Mucosa of stomach (tissue), 1 donor: ENCODE results near the gene KIAA0825.
"Not testable (repeated sequence)": the region's sequence is repeated elsewhere in the genome, so short reads cannot be mapped to it uniquely, and the experiment has no call there.

Experiments used
- H3K27me3 ChIP-seq: one replicate; pipeline ENCODE4 v1.7.0; 2013; ENCODE audit warnings: mild to moderate bottlenecking, low read length; ENCODE audit not compliant: control insufficient read depth, insufficient read depth
- H3K36me3 ChIP-seq: one replicate; pipeline ENCODE4 v1.7.0; 2013; ENCODE audit warnings: low read length; ENCODE audit not compliant: control insufficient read depth, insufficient read depth
- H3K4me1 ChIP-seq: one replicate; pipeline ENCODE4 v1.7.0; 2013; ENCODE audit warnings: mild to moderate bottlenecking, low read length; ENCODE audit not compliant: control insufficient read depth, insufficient read depth
- H3K4me3 ChIP-seq: one replicate; pipeline ENCODE4 v1.7.0; 2013; ENCODE audit warnings: low read length
- H3K9ac ChIP-seq: one replicate; pipeline ENCODE4 v1.7.0; 2013; ENCODE audit warnings: mild to moderate bottlenecking, low read length, moderate library complexity
- H3K9me3 ChIP-seq: one replicate; pipeline ENCODE4 v1.7.0; 2013; ENCODE audit warnings: mild to moderate bottlenecking, low read length, moderate library complexity; ENCODE audit not compliant: control insufficient read depth
- donor health status: Pancreatic carcinoma.

KIAA0825 gene

GRCh38 chr5:94623877-94624276, 5.5 kb upstream of the KIAA0825 start:
- no peaks in the 10 kb centered on the region for H3K4me1 ChIP-seq
- H3K9ac ChIP-seq, result no peak overlapping the region
- no peaks in the 10 kb centered on the region for H3K27me3 ChIP-seq
- H3K36me3 ChIP-seq, result no peaks in the 10 kb centered on the region
- no peak overlapping the region for H3K4me3 ChIP-seq
- no peaks in the 10 kb centered on the region for H3K9me3 ChIP-seq

DNA sequence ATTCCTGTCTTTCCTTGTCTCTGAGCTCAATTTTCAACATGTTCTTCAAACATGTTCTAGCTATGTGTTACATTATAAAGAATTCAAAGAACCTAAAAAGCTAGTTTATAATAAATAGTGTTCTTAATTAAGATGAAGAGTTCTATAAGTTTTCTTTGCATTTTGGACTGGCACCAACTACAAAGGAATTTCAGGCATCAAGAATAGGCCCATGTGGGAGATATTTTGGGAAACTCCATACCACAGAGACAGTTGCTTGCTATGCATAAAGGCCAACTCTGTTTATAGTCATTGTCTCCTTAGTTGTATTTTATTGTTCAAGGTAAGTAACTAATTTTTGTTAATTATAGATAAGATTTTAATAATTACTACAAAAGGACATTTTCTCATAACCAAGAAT, 4.6 kb upstream of the KIAA0825 start:
- no peaks in the 10 kb centered on the region for H3K4me1 ChIP-seq
- H3K9ac ChIP-seq, result no peak overlapping the region
- no peak overlapping the region for H3K4me3 ChIP-seq
- no peaks in the 10 kb centered on the region for H3K36me3 ChIP-seq
- no peaks in the 10 kb centered on the region for H3K27me3 ChIP-seq
- no peaks in the 10 kb centered on the region for H3K9me3 ChIP-seq

GRCh38 chr5:94621763-94622162, 3.4 kb upstream of the KIAA0825 start:
- no peak overlapping the region for H3K4me3 ChIP-seq
- H3K27me3 ChIP-seq, result no peaks in the 10 kb centered on the region
- no peak overlapping the region for H3K9ac ChIP-seq
- H3K36me3 ChIP-seq, result no peaks in the 10 kb centered on the region
- H3K9me3 ChIP-seq, result no peaks in the 10 kb centered on the region
- no peaks in the 10 kb centered on the region for H3K4me1 ChIP-seq

DNA sequence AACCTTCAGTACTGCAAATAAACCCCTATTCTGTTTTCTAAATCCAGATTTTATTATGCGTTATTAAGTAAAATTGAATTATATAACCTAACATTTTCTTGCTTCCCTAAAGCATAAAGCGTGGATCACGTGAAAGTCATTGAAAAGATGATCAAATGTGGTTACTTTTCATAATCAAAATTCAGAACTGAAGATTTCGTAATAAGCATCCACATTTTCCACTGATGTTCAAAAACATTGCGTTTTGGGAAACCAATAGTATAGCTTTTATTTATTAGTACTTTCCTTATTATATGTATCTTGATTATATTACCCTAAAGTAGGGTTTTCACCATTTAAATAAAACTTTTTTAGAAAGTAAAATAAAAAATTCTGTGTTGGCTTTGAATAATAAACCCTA, 1.9 kb upstream of the KIAA0825 start:
- H3K36me3 ChIP-seq, result no peaks in the 10 kb centered on the region
- H3K4me3 ChIP-seq, result no peak overlapping the region
- no peaks in the 10 kb centered on the region for H3K27me3 ChIP-seq
- H3K9ac ChIP-seq, result no peak overlapping the region
- H3K9me3 ChIP-seq, result no peaks in the 10 kb centered on the region
- no peaks in the 10 kb centered on the region for H3K4me1 ChIP-seq

- no peaks in the 10 kb centered on the region for H3K4me1 ChIP-seq
- peak overlapping the region; percentile 64 for H3K9ac ChIP-seq
- no peaks in the 10 kb centered on the region for H3K27me3 ChIP-seq
- H3K4me3 ChIP-seq, result peak overlapping the region; percentile 58
- no peaks in the 10 kb centered on the region for H3K9me3 ChIP-seq
- H3K36me3 ChIP-seq, result no peaks in the 10 kb centered on the region
These were observed 343 bp downstream of the KIAA0825 start for GRCh38 chr5:94618029-94618492.

GRCh38 chr5:94615862-94616261, 2.5 kb downstream of the KIAA0825 start:
- H3K36me3 ChIP-seq, result no peaks in the 10 kb centered on the region
- H3K9ac ChIP-seq, result no peak overlapping the region
- no peaks in the 10 kb centered on the region for H3K27me3 ChIP-seq

GRCh38 chr5:94614156-94614805, 4.1 kb downstream of the KIAA0825 start:
- no peak overlapping the region for H3K9ac ChIP-seq
- H3K4me1 ChIP-seq, result no peaks in the 10 kb centered on the region
- no peaks in the 10 kb centered on the region for H3K27me3 ChIP-seq
- H3K9me3 ChIP-seq, result no peaks in the 10 kb centered on the region
- no peak overlapping the region for H3K4me3 ChIP-seq
- no peaks in the 10 kb centered on the region for H3K36me3 ChIP-seq

More at GRCh38 chr5:94615862-94616261, 2.5 kb downstream of the KIAA0825 start:
- no peaks in the 10 kb centered on the region for H3K9me3 ChIP-seq
- no peak overlapping the region for H3K4me3 ChIP-seq
- H3K4me1 ChIP-seq, result no peaks in the 10 kb centered on the region

DNA sequence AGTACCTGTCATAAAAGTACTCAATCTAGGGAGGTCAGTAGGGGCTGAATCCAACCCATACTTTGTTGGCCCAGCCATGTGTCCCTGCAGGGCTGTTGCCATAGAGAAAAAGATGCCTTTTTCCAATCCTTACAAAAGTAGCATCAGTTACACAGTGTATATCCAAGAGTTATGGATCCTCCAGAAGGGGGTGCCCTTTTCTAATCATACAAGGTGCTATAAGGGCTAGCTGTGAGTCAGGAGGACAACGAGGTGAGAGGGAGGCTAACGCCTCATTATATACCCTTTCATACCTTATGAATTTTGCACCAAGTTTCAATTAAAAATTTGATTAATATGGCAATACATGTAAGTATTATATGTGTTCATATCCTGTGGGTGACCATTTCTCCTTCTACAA, 4.8 kb downstream of the KIAA0825 start:
- no peaks in the 10 kb centered on the region for H3K4me1 ChIP-seq
- H3K9ac ChIP-seq, result no peak overlapping the region
- no peak overlapping the region for H3K4me3 ChIP-seq
- H3K27me3 ChIP-seq, result no peaks in the 10 kb centered on the region
- no peaks in the 10 kb centered on the region for H3K36me3 ChIP-seq
- H3K9me3 ChIP-seq, result no peaks in the 10 kb centered on the region

DNA sequence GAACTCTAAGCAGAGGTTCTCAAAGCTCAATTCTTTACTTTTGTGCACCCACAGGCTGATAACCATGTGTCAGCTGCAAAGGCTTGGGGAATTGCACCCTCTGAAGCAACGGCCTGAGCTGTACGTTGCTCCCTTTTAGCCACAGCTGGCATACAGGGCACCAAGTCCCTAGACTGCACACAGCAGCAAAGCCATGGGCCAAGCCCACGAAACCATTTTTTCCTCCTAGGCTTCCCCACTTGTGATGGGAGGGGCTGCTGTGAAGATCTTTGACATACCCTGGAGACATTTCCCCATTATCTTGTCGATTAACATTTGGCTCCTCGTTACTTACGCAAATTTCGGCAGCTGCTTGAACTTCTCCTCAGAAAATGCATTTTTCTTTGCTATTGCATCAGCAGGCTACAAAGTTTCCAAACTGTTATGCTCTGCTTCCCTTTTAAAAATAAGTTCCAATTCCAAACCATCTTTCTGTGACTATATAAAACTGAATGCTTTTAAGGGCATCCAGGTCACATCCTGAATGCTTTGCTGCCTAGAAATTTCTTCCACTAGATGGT, 23.0 kb downstream of the KIAA0825 start:
- H3K4me1 ChIP-seq, result no peaks in the 10 kb centered on the region
- no peaks in the 10 kb centered on the region for H3K9me3 ChIP-seq
- no peak overlapping the region for H3K4me3 ChIP-seq
- H3K27me3 ChIP-seq, result no peaks in the 10 kb centered on the region
- H3K36me3 ChIP-seq, result no peaks in the 10 kb centered on the region
- H3K9ac ChIP-seq, result no peak overlapping the region

DNA sequence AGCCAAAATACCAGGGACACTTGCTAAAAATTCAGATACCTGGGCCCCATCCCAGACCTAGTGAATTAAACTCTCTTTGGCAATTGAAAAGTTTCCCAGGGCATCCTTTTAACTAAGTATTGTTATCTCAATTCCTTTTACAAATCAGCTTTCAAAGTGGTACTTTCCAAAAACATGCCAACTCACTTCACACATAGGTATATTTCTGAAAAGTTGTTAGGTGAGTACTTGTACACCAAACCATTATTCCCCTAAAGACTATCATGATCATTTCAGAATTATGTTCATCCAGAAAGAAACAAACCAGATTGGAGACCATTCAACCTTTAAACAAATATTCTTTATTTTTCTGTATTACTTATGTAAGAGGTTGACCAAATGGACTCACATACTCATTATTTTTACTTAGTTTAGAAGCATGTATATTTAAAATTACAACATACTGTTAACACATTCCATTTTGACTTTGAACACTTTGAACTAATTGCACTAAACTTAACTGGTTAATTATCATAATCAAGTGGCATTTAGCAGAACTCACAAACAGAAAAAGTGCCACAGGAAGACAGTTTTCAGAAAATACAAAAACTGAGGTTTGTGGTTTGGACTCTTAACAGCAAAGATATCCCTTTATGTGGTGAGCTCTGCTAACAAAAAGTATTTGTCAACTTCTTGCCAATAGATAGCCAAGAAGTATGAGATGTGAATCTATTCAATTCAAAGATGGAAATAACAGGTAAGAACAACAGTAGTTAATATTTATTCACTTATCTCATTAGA, 40.7 kb downstream of the KIAA0825 start:
- Histone ChIP-seq H3K9me3 (no peaks in the 10 kb centered on the region), H3K4me1 (no peaks in the 10 kb centered on the region), H3K36me3 (no peaks in the 10 kb centered on the region), H3K9ac (no peak overlapping the region), H3K4me3 (no peak overlapping the region), H3K27me3 (no peaks in the 10 kb centered on the region)

DNA sequence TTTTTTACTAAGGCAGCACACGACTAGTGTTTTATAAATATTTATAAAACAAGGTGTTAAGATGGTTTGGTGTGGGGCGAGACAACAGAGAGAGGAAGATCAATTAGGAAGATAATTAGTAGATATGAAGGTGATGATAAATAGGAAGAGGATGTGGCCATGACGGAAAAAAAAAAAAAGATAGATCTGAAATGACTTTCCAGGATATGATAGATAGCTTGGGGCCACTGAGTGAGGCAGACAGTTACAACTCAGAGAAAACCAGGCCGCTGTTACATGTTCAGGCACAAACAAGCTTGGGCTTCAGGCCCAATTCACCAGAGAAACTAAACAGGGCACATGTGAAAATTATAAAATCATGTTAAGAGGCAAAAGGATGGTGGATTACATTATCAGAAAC, 43.2 kb downstream of the KIAA0825 start:
- Histone ChIP-seq H3K27me3 (no peaks in the 10 kb centered on the region), H3K9me3 (no peaks in the 10 kb centered on the region), H3K9ac (no peak overlapping the region), H3K4me1 (no peaks in the 10 kb centered on the region), H3K4me3 (no peak overlapping the region), H3K36me3 (no peaks in the 10 kb centered on the region)

GRCh38 chr5:94573349-94573748, 45.1 kb downstream of the KIAA0825 start:
- H3K9me3 ChIP-seq, H3K4me1 ChIP-seq, H3K27me3 ChIP-seq, H3K36me3 ChIP-seq, H3K4me3 ChIP-seq, H3K9ac ChIP-seq: not testable (repeated sequence)
